ENCODE data around the gene BTG3.

DNA sequence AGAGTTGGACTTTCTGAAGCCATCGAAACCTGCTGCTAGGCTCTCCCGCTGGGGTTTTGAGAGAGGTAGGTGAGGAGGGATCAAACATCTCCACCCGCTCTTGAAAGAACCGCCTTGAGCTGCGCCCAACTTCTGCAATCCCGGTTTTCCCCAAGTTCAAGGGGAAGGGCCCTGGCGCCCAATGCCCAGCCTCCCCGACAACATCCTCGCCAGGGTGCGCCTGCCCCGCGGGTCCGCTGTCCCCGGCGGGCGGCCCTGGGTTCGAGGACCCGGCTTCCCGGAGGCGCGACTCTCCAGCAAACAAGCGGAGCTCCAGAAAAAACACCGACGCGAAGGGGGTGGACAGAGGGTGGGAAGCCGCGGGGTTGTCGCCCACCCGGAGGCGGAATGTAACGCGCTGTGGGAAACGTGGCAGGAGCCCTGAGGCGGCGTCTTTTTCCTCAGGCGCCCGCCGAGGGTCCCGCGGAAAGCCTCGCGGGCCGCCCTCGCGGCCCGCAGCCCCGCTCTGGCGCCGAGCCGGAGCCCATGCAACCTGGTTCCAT is 607 bp downstream of the BTG3 start:
- TF ChIP-seq RAD21 (IDR thresholded peaks at IDR 0.05; ENCODE audit: low read depth) (no peak), EP300 (IDR thresholded peaks at IDR 0.05; ENCODE audit: borderline replicate concordance) (no peak), TCF12 (IDR thresholded peaks at IDR 0.05; ENCODE audit: low read depth) (no peak), YY1 (IDR thresholded peaks at IDR 0.05; ENCODE audit: low read depth) (no peak), ZBTB7A (IDR thresholded peaks at IDR 0.05; ENCODE audit: low read depth) (no peak), TEAD4 (IDR thresholded peaks at IDR 0.05) (no peak), EGR1 (IDR thresholded peaks at IDR 0.05) (no peak)
- TF ChIP-seq, protein P1, sequence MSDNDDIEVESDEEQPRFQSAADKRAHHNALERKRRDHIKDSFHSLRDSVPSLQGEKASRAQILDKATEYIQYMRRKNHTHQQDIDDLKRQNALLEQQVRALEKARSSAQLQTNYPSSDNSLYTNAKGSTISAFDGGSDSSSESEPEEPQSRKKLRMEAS (IDR thresholded peaks at IDR 0.05): no peak
- TF ChIP-seq, protein P2, sequence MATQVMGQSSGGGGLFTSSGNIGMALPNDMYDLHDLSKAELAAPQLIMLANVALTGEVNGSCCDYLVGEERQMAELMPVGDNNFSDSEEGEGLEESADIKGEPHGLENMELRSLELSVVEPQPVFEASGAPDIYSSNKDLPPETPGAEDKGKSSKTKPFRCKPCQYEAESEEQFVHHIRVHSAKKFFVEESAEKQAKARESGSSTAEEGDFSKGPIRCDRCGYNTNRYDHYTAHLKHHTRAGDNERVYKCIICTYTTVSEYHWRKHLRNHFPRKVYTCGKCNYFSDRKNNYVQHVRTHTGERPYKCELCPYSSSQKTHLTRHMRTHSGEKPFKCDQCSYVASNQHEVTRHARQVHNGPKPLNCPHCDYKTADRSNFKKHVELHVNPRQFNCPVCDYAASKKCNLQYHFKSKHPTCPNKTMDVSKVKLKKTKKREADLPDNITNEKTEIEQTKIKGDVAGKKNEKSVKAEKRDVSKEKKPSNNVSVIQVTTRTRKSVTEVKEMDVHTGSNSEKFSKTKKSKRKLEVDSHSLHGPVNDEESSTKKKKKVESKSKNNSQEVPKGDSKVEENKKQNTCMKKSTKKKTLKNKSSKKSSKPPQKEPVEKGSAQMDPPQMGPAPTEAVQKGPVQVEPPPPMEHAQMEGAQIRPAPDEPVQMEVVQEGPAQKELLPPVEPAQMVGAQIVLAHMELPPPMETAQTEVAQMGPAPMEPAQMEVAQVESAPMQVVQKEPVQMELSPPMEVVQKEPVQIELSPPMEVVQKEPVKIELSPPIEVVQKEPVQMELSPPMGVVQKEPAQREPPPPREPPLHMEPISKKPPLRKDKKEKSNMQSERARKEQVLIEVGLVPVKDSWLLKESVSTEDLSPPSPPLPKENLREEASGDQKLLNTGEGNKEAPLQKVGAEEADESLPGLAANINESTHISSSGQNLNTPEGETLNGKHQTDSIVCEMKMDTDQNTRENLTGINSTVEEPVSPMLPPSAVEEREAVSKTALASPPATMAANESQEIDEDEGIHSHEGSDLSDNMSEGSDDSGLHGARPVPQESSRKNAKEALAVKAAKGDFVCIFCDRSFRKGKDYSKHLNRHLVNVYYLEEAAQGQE (IDR thresholded peaks at IDR 0.05; ENCODE audit: low read depth): no peak
- TF ChIP-seq, protein P3, sequence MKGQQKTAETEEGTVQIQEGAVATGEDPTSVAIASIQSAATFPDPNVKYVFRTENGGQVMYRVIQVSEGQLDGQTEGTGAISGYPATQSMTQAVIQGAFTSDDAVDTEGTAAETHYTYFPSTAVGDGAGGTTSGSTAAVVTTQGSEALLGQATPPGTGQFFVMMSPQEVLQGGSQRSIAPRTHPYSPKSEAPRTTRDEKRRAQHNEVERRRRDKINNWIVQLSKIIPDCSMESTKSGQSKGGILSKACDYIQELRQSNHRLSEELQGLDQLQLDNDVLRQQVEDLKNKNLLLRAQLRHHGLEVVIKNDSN (IDR thresholded peaks at IDR 0.05): no peak
